Activated CD8-positive, alpha-beta T cell treated with anti-CD3 and anti-CD28 coated beads, Interleukin-2, amount 10 ng/mL, durations not matched to agents 7 days and 5 days (primary cell): ENCODE data around the gene TNFAIP8L1. TPM values are rescaled to one million over a fixed set of nuclear protein-coding genes. Genes with fewer than 3 reads are reported as not detected.
"Not testable (repeated sequence)": the region's sequence is repeated elsewhere in the genome, so short reads cannot be mapped to it uniquely, and the experiment has no call there.

Experiments used
- ATAC-seq: fragments of 150-1000 bp; cut with Tn5 transposase; one replicate; pipeline ENCODE4 v1.10.0; 2021; ENCODE audit warnings: moderate library complexity
- CTCF ChIA-PET: fragments of 350-600 bp; sonication (Branson Sonifier 250); formaldehyde crosslinking; loops from one replicate; lab custom pipeline; 2021; ENCODE audit warnings: antibody characterized with exemption; lab: Charles Lee
- POLR2A ChIA-PET: fragments of 350-600 bp; sonication (Branson Sonifier 250); formaldehyde crosslinking; loops from one replicate; lab custom pipeline; 2021; ENCODE audit warnings: antibody characterized with exemption; lab: Charles Lee
- DNase-seq: peaks from one replicate; pipeline ENCODE4 v3.0.0-alpha.2; 2020
- H3K27ac Mint-ChIP-seq: one replicate; pipeline ENCODE4 v1.8.0; 2021; ENCODE audit warnings: mild to moderate bottlenecking, mixed read lengths
- H3K27me3 Mint-ChIP-seq: one replicate; pipeline ENCODE4 v1.8.0; 2021; ENCODE audit warnings: low read depth, mixed read lengths
- H3K36me3 Mint-ChIP-seq: one replicate; pipeline ENCODE4 v1.8.0; 2021; ENCODE audit warnings: low read depth, mixed read lengths
- H3K4me1 Mint-ChIP-seq: one replicate; pipeline ENCODE4 v1.8.0; 2021; ENCODE audit warnings: low read depth, mixed read lengths
- H3K4me3 Mint-ChIP-seq: one replicate; pipeline ENCODE4 v1.8.0; 2021; ENCODE audit warnings: mild to moderate bottlenecking, mixed read lengths
- H3K9me3 Mint-ChIP-seq: one replicate; pipeline ENCODE4 v1.8.0; 2022; ENCODE audit warnings: mixed read lengths; ENCODE audit not compliant: insufficient read depth
- total RNA-seq, 2 experiments: library from RNA; stranded (reverse); gene quantifications; one replicate each; pipeline ENCODE4 v1.2.3, GENCODE V29; 2021

Gene TNFAIP8L1
- total RNA-seq, 2 experiments from 2014 or later, result 19.4 to 20.2 TPM

DNA sequence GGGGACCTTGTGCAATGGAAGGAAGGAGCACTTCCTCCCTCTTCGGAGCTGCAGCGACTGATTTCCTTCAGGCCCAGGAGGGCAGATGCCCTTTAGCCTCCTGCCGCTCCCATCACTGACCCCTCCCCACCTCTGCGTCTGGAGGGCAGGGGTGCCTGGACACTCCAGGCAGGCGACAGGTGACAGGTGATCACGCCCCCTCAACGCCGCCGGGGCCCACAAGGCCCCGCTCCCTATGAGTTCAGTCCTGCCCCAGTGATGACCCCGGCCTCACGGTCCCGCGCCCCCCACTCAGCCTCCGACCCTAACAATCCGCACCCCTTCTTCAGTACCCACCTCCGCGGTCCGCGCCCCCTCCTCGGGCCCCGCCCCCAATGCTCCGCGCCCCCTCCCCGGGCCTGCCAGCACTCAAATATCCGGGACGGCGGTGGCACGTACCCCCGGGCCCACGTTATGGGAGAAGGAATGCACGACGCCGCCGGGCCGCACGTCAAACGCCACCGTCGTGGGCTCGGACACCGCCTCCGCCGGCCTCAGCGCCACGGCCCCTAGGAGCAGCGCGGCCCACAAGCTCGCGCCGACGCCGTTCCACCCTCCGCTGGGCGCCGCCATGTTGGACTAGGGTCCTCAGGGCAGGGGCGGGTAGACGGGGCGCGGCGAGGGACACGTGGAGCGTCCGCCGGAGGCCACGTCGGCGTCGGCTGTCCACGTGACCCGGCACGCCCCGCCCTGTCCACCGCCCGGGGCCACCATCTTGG is 30.6 kb downstream of the TNFAIP8L1 start, which contains the start of gene MYDGF:
TSS of gene MYDGF (minus strand) at position 620 of the 758 bp plus-strand sequence. CDS start at position 612, 8 bp downstream.
- peak within 1 kb of the TSS; percentile 81 for H3K27ac Mint-ChIP-seq
- peaks cover 21% of the 10 kb centered on the region for H3K4me1 Mint-ChIP-seq
- POLR2A ChIA-PET, result interaction anchor here (0.6 kb wide), 1 partner anchor 21 kb away, joined by 4 read pairs; no protein-coding TSS in a partner anchor
- H3K4me3 Mint-ChIP-seq, result peak within 1 kb of the TSS; percentile 86
- H3K36me3 Mint-ChIP-seq, result peaks cover 26% of the 10 kb centered on the region
- H3K27me3 Mint-ChIP-seq, result no peaks in the 10 kb centered on the region
- CTCF ChIA-PET, result no interaction called here
- peak; percentile 97 for ATAC-seq
- DNase-seq, result peak; percentile 95
- H3K9me3 Mint-ChIP-seq, result no peaks in the 10 kb centered on the region

DNA sequence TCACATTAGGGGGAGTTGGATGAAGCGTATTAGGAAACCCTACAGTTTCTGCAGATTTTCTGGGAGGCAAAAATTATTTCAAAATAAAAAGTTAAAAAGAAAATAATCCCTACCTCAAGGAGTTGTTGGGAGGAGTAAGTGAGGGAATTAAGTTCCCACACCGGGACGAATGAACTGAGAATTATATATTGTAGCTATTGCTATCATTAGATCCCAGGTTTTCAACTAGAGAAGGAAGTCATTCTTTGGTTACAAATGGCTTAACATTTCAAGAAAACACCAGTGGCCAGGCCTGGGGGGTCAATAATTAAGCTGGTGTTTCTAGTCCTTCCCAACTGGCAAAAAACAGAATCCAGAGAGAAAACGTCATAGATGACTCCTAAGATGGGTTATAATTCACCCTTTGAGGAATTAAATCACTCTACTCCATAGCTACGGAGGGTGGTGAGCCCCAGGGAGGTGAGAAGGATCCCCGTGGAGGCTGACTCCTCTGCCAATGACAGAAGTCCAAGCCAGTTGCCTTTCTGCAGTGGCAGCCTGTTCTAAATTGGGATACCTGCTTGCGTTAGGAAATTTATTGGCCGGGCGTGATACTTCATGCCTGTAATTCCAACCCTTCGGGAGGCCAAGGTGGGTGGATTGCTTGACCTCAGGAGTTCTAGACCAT is 32.0 kb downstream of the TNFAIP8L1 start:
- no peak for DNase-seq
- POLR2A ChIA-PET, result no interaction called here
- H3K27ac Mint-ChIP-seq, result no peak overlapping the region
- CTCF ChIA-PET, result interaction anchor here (1.0 to 1.1 kb wide), 2 partner anchors 35 to 37 kb away, joined by 3 to 5 read pairs; no protein-coding TSS in a partner anchor
- H3K4me1 Mint-ChIP-seq, result peaks cover 16% of the 10 kb centered on the region
- no peaks in the 10 kb centered on the region for H3K9me3 Mint-ChIP-seq
- ATAC-seq, result no peak
- peak overlapping the region; percentile 23 for H3K4me3 Mint-ChIP-seq
- no peaks in the 10 kb centered on the region for H3K27me3 Mint-ChIP-seq
- H3K36me3 Mint-ChIP-seq, result peaks cover 27% of the 10 kb centered on the region

DNA sequence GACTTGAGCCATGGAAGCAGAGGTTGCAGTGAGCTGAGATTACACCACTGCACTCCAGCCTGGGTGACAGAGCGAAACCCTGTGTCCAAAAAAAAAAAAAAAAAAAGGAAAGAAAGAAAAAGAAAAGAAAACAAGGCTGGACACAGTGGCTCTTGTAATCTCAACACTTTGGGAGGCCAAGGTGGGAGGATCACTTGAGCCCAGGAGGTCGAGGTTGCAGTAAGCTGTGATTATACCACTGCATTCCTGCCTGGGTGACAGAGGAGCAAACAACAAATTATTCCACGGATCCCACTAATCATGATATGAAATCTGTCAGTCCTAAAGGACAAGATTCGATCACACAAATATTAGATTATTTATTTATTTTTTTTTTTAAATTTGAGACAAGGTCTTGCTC is 33.9 kb downstream of the TNFAIP8L1 start:
- H3K4me1 Mint-ChIP-seq, result peaks cover 14% of the 10 kb centered on the region
- ATAC-seq (no peak), DNase-seq (no peak)
- peaks cover 23% of the 10 kb centered on the region for H3K36me3 Mint-ChIP-seq
- ChIA-PET POLR2A (no interaction called here), CTCF (interaction anchor here (0.7 kb wide), 2 partner anchors 37 to 84 kb away, joined by 3 read pairs; no protein-coding TSS in a partner anchor)
- H3K4me3 Mint-ChIP-seq, result no peak overlapping the region
- no peaks in the 10 kb centered on the region for H3K27me3 Mint-ChIP-seq
- H3K9me3 Mint-ChIP-seq, result no peaks in the 10 kb centered on the region
- H3K27ac Mint-ChIP-seq, result no peak overlapping the region

DNA sequence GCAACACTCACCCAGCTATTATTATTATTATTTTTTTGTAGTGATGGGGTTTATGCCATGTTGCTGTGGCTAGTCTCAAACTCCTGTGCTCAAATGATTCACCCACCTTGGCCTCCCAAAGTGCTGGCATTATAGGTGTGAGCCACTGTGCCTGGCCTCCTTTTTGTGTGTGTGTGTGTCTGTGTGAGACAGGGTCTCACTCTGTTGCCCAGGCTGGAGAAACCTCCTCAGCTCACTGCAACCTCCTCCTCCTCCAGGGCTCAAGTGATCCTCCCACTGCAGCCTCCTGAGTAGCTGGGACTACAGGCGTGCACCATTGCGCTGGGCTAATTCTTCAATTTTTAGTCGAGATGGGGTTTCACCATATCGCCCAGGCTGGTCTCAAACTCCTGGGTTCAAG is 34.4 kb downstream of the TNFAIP8L1 start:
- no peak for DNase-seq
- Mint-ChIP-seq H3K27me3 (no peaks in the 10 kb centered on the region), H3K4me1 (peaks cover 9% of the 10 kb centered on the region), H3K9me3 (no peaks in the 10 kb centered on the region), H3K36me3 (peaks cover 21% of the 10 kb centered on the region), H3K27ac (no peak overlapping the region), H3K4me3 (no peak overlapping the region)
- POLR2A ChIA-PET, result interaction anchor here (0.8 kb wide), 1 partner anchor 202 kb away, joined by 3 read pairs; the partner anchor contains the start of gene HDGFL2
- ATAC-seq, result no peak
- CTCF ChIA-PET, result interaction anchor here (0.7 kb wide), 2 partner anchors 38 to 84 kb away, joined by 3 read pairs; no protein-coding TSS in a partner anchor

DNA sequence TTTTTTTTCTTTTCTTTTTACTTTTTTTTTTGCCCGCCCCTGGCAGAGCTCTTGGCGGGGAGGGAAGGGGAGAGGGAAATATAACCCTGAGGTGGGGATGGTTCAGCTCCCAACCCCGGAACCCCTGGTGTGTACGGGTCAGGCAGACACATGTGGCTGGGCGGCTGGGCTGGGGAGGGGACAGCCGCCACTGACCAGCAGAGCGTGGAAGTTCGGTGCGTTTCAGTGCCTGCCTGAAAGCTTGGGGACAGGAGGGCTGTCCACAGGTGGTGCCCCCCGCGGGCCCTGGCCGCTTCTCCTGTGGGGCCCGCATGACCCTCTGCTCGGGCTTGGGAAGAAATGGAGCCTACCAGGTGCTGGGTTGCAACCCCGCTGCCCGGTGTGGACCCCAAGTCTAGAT is 36.0 kb downstream of the TNFAIP8L1 start:
- Mint-ChIP-seq H3K4me1 (no peaks in the 10 kb centered on the region), H3K4me3 (no peak overlapping the region), H3K27me3 (no peaks in the 10 kb centered on the region), H3K9me3 (no peaks in the 10 kb centered on the region), H3K36me3 (peaks cover 19% of the 10 kb centered on the region), H3K27ac (no peak overlapping the region)
- ChIA-PET POLR2A (no interaction called here), CTCF (no interaction called here)
- ATAC-seq (no peak), DNase-seq (no peak)

DNA sequence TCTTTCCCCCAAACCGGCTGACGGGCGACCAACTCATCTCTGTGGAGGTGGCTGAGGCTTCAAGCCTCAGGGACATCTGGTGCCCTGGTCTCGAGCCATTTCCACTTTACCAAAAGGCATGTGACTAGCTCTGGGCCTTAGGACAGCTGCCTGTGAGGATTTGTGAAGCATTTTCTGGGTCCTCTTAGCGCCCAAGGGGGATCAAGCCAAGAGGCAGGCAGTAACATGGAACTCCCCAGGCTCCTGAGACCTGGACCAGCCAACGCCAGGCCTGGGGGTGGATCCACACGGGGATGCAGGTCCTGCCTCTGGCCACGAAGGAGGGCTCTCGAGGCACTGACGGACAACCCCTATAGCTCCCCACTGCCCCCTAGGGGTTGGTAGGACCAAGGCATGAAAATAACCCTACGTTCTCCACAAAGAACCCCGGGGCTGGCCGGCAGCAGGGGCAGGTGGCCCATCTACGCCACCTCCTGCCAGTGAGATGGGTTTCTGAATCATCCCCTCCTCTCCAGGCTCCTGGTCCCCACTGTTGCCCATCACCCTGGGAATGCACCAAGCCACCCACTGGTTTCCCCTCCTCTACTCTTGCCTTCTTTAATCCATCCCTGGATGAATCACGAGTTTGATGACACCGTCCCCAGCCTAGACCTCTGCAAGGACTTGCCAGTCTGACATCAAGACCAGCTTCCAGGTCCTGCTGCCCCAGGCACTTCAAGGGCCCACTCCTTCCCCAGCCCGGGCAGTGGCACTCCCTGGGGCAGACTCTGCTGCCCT is 37.8 kb downstream of the TNFAIP8L1 start:
- H3K36me3 Mint-ChIP-seq, result peaks cover 23% of the 10 kb centered on the region
- peak; percentile 27 for DNase-seq

DNA sequence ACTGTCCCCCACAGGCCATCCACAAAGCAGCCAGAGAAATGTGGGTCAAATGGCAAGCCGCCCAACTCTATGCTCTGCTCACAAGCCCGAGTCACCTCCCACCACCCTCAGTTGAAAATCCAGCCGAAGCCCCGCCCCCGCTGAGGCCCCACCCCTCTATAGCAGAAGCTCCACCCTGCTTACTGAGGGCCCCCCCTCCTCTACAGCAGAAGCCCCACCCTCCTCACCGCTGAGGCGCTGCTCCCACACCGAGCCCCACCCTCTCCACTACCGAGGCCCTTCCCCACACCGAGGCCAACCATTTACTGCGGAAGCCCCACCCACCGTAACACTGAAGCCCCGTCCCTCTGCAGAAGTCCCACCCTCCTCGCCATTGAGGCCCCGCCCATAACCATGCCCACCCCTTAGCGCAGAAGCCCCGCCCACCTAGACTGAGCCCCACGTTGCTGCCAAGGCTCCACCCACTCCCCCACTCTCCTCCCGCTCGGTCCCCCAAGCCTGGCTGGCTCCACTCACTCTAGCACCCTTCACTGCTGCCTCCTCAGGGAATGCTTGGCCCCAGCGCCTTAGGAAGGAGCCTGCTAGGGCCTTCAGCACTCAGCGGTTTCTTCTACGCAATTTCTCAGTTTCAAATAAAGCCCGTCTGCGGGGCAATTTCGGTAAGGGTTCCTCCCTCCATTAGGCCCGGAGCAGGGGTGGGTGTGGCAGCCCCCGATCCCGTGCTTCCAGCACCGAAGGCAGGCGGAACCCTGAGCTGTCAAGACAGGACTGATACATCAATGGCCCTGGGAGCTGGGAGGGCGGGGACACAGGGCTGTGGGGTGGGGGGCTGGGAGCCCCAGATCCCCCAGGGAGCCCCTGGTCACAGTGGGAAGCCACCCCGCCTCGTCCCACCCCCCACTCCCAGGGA is 39.8 kb downstream of the TNFAIP8L1 start:
- Mint-ChIP-seq H3K27me3 (no peaks in the 10 kb centered on the region), H3K9me3 (no peaks in the 10 kb centered on the region), H3K36me3 (peaks cover 29% of the 10 kb centered on the region), H3K4me3 (no peak overlapping the region), H3K27ac (no peak overlapping the region), H3K4me1 (no peaks in the 10 kb centered on the region)
- peak; percentile 25 for DNase-seq
- ChIA-PET CTCF (no interaction called here), POLR2A (no interaction called here)
- ATAC-seq, result peak; percentile 56

More for the DNA sequence above, 37.8 kb downstream of the TNFAIP8L1 start:
- Mint-ChIP-seq H3K4me1 (no peaks in the 10 kb centered on the region), H3K27ac (no peak overlapping the region), H3K9me3 (no peaks in the 10 kb centered on the region), H3K27me3 (no peaks in the 10 kb centered on the region), H3K4me3 (no peak overlapping the region)
- ChIA-PET CTCF (no interaction called here), POLR2A (no interaction called here)
- ATAC-seq, result no peak

DNA sequence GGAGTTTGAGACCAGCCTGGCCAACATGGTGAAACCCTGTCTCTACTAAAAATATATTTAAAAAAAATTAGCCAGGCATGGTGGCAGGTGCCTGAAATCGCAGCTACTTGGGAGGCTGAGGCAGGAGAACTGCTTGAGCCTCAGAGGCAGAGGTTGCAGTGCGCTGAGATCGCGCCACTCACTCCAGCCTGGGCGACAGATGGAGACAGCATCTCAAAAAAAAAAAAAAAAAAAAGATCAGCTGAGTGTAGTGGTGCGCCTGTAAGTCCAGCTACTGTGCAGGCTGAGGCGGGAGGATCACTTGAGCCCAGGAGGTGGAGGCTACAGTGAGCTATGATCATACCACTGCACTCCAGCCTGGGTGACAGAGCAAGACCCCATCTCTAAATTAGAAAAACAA is 40.7 kb downstream of the TNFAIP8L1 start:
- POLR2A ChIA-PET, H3K9me3 Mint-ChIP-seq, H3K27ac Mint-ChIP-seq, DNase-seq, H3K27me3 Mint-ChIP-seq, CTCF ChIA-PET, H3K4me3 Mint-ChIP-seq, ATAC-seq, H3K4me1 Mint-ChIP-seq: not testable (repeated sequence)
- peaks cover 25% of the 10 kb centered on the region for H3K36me3 Mint-ChIP-seq

DNA sequence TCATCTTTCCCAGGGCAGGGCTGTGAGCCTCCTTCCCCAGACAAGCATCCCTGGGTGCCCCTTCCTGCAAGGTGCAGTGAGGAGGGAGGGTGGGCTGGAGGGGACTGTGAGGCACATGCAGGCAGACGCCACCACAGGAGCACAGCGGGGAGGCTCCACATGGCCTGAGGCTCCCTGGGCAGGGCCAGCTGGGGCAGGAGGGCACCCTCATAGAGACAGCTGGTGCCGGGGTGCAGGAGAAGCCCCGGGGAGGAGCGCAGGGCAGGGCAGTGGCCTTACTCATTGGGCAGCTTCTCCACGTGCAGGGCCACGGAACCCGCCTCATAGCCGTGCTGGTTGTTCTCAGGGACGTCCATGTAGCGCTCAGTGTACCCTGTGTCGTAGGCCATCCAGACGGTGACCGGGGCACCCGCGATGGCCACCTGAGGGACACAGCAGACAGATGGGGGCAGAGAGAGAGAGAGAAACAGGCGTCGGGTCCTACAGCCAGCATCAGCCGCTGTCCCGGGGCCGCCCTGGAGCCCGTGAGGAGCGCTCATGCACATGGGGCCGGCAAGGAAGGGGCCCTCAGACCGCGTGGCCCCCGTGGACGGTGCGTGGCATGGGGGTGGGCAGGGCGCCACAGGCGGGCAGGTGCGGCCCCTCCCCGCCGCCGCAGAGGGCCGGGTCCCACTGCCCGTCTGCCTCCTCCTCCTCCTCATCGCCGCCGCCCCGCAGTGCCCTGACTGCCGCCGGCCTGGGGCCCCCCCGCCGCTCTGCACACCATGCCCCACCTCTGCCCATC is 43.3 kb downstream of the TNFAIP8L1 start:
- Mint-ChIP-seq H3K36me3 (peaks cover 23% of the 10 kb centered on the region), H3K4me3 (no peak overlapping the region), H3K27me3 (no peaks in the 10 kb centered on the region), H3K27ac (no peak overlapping the region), H3K9me3 (no peaks in the 10 kb centered on the region), H3K4me1 (no peaks in the 10 kb centered on the region)
- CTCF ChIA-PET, result no interaction called here
- POLR2A ChIA-PET, result no interaction called here
- DNase-seq, result no peak
- ATAC-seq, result no peak

DNA sequence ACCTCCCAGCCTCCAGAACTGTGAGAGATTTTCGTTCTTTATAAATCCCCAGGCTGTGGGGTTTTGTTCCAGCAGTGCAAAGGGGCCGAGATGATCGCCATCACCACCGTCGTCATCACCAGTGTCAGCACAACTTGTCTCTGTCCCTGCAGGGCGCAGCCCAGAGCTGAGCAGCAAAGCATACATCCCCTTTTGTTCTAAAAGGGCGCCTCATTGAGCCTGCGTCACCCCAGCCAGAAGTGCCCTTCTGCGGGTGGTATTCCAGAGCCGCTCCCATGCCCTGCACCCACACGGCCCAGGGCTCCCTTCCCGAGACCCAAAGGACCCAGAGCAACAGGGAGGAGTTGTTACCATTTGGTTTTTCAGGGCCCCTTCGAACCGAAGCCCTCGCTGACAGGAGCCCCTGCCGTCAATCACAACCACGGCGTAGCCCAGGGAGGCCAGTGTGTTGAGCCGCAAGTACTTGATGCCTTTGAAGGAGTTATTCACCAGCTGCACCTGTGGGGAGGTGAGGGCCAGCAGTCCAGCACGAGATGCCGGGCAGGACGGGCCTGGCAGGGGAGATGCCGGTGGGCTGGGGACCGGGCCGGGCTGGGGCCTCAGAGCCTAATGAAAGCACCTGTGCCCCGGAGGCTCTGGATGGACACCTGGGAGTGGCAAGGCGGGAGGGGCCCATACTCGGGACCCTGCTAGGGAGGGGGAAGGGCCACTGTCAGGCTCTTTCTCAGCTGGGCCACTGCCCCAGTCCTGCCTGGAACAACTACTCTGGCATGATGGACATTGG is 45.2 kb downstream of the TNFAIP8L1 start:
- Mint-ChIP-seq H3K9me3 (no peaks in the 10 kb centered on the region), H3K4me3 (no peak overlapping the region), H3K27me3 (no peaks in the 10 kb centered on the region), H3K36me3 (peaks cover 21% of the 10 kb centered on the region), H3K27ac (no peak overlapping the region), H3K4me1 (no peaks in the 10 kb centered on the region)
- POLR2A ChIA-PET, result no interaction called here
- CTCF ChIA-PET, result no interaction called here
- DNase-seq, result no peak
- no peak for ATAC-seq
